ENCODE data around the gene LGI1.

GRCh38 chr10:93757801-93758507 lies at the start of gene LGI1:
- TF ChIP-seq, protein P1, sequence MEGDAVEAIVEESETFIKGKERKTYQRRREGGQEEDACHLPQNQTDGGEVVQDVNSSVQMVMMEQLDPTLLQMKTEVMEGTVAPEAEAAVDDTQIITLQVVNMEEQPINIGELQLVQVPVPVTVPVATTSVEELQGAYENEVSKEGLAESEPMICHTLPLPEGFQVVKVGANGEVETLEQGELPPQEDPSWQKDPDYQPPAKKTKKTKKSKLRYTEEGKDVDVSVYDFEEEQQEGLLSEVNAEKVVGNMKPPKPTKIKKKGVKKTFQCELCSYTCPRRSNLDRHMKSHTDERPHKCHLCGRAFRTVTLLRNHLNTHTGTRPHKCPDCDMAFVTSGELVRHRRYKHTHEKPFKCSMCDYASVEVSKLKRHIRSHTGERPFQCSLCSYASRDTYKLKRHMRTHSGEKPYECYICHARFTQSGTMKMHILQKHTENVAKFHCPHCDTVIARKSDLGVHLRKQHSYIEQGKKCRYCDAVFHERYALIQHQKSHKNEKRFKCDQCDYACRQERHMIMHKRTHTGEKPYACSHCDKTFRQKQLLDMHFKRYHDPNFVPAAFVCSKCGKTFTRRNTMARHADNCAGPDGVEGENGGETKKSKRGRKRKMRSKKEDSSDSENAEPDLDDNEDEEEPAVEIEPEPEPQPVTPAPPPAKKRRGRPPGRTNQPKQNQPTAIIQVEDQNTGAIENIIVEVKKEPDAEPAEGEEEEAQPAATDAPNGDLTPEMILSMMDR (IDR thresholded peaks at IDR 0.05): no peak
- TF ChIP-seq POLR2A (IDR thresholded peaks at IDR 0.05) (no peak), POLR2AphosphoS5 (IDR thresholded peaks at IDR 0.05) (no peak)

Measured in breast epithelium (tissue), 3 donors.